HG03135 (cell line): ENCODE results near the gene TSEN54.
"Not testable (repeated sequence)": the region's sequence is repeated elsewhere in the genome, so short reads cannot be mapped to it uniquely, and the experiment has no call there.

Experiments
- ATAC-seq: cut with Tn5 transposase; IDR thresholded peaks from one replicate; pipeline ENCODE4 v1.9.1; 2021; ENCODE audit warnings: mild to moderate bottlenecking, moderate library complexity; ENCODE audit not compliant: unreplicated experiment

Gene TSEN54

DNA sequence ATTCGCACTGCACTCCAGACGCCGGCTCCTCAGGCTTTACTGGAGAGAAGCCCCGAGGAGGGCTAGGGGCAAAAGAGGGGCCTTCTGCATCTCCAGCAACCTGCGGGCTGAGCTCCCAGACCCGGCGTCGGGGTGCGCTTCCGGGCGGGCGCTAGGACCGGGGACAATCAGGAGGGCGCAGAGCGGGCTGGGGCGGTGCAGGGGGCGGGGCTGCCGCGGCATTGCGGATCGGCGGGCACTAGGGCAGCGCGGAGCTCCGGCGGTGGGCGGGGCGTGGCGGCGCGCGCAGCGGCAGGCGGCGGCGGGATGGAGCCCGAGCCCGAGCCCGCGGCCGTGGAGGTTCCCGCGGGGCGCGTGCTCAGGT lies at the start of gene TSEN54:
TSEN54 (plus strand) TSS at position 274 of the 364 bp plus-strand sequence; CDS start at position 307, 33 bp downstream.
- peak; percentile 57 for ATAC-seq

DNA sequence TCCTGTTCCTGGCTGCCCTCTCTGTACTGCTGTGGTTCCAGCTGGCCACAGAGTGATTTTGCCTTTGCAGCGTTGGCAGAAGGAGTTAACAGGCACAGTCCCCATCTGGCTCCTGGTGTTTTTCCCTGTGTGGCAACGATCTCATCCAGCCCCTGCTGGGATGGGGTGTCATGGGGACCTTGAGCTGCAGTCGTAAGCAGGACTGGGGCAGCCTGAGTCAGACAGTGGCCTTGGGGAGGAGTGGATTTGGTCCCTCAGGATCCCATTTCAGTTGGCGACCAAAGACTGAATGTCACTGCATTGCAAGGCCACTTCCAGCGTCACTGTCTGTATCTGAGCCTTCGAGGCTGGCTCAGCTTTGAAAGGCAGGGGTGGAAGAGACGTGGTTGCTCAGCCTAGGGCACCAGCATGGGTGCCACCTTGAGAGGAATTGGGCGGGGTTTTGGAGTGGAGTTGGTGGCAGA lies 48.0 kb upstream of the TSEN54 start:
- no peak for ATAC-seq

DNA sequence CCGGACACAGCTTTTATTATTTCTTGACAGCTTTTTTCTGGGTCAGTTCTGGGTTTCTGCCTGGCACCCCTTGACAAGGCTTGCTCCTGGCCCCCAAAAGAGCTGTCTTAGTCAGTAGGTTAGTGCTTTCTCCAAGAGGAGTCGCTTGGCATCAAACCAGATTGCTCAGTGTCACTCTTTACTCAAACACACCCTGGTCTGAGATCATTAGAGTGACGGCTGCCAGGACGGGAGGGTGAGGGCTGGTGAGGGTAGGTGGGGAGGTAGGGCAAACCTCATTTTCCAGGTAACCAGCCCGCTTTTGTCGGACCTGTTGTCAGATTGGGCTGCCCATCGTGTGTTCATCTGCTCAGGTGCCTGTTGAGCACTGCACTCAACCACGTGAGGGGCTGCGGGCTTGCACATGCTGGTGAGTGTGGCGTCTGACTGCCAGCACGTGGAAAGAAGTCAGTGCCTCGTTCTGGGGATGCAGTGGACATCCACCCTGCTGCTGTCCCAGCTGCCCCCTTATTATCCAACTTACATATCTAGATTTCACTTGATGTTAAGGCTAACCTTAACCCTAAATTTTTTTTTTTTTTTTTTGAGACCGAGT lies 47.5 kb upstream of the TSEN54 start:
- ATAC-seq, result no peak

DNA sequence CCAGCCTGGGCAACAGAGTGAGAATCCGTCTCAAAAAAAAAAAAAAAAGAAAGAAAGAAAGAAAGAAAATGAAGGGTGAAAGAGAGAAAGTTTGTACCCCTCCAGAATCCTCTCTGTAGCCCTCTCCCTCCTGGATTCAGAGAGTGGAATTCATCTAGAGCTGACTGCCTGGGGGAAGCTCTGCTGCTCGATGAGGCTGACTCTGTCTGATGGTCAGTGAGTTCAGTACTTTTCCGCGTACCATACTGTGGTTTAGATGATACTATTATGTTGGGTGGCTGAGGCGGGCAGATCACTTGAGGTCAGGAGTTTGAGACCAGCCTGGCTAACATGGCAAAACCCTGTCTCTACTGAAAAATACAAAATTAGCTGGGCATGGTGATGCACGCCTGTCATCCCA lies 45.1 kb upstream of the TSEN54 start:
- no peak for ATAC-seq

DNA sequence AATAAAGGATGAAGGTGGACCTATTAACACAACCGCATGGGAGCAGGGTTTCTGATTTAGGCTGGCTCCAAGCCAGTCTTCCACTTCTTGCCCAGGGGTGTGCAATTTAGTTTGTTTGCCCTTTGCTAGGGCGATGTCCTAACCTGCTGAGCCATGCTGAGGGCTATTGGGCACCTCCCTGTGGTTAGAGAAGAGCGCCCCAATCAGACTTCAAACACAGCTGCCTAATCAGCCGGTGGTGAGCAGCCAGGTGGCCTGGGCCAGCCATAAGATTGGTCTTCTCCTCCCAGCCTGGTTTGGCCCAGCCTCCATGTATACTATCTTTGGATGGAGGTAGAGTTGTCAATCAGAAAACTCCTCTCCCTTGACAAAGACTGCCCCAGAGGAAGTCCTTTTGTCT lies 44.2 kb upstream of the TSEN54 start:
- ATAC-seq, result no peak

DNA sequence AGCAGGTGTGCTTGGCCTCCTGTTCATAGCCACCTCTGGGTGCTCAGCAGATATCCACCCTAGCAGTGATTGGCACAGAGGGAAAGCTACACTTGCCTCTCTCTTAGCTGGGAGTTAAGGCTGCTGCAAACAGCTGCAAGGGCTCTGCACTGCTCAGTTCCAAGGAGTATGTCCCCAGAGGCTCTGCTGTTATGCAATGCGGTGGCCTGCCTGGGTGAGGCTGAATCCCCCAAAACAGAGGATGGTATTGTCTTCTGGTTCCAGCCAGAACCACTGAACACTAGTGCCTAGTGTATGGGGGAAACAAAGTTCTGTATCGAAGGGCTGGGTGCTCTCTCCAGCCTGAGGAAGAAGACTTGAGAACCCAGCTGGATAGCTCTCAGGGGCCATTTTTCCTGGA lies 43.1 kb upstream of the TSEN54 start:
- ATAC-seq, result no peak

DNA sequence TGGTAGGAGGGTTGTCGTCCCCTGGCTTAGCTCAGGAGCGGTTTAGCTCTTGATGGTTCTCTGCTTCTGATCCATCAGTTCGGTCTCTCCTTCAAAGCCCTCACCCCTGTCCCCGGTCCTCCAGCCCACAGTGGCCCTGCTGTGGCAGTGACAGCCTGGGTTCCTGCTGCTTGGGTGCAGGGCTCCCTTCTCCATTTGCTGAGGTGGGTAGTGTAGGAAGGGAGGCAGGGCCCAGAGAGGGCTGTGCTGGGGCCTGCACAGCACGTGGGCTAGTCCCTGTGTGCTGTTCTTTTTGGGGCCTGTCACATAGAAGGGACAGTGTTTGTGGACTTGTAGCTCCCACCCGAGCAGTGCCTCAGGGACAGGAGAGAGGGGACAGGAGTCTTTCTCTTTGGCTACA lies 41.6 kb upstream of the TSEN54 start:
- no peak for ATAC-seq

DNA sequence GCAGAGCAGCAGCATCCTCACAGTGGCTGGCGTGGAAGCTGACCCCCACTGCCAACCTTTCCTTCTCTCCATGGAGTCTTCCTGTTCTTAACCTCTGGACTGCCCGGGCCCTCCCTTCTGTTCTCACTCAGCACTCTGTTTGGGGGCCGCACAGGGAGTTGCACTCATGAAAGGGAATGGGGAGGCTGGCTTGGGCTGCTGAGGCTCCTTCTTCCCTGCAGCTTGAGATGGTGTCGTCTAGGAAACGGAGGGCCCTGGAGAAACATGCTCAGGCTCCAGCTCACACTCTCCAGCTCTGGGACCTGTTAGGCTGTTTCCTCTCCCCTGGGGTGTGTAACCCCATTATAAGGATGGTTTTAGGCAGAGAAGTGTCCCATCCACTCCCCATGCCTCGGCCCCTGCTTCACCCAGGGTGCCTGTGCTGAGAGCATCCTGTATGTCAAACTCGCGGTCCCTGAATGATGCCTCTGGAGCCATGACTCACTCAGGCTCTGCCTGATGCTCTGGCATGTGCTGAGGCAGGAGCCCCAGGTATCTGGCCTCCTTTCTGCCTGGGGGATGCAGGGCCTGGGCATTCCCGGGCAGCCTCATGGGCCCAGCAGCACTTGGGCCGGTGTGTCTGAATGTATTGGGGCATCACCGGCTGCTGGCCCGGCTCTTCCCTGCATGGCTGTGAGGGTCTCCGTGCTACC lies 41.0 kb upstream of the TSEN54 start:
- no peak for ATAC-seq

DNA sequence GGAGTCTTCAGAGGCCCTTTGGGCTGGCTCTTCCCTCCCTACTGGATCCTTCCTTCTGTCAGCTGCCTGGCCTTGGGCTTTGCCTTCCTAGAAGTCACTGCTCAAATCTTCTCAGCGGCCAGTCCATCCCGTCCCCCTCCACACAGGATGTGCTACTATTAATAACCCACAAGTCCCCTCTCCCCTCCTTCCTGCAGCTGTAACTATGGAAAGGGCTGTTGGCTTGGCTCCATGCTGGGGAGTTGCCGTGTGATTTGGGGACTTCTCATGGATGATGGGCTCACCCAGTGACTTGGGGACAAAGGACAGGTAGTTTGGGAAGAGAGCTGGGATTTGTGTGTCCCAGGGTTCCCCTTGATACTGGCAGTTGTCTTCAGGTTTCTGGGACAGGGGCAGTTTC lies 40.5 kb upstream of the TSEN54 start:
- no peak for ATAC-seq

DNA sequence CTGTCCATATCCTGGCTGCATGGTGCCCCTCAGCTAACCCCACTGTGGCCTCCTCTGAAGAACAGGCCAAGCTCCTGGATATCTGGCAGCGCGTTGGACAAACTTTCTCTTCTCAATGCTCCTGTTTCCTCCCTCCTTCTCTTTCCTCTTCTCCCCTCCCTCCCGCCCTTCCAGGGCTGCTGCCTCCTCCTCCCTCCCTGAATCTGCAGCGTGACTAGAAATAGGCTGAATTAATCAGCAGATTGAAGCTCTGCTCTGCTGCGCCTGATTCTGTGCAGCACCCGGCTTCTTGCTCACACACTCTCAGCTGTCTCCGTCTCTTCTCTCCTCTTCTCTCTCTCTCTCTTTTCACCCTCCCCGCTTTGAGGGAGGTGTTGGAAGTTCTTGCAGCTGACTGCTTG lies 40.1 kb upstream of the TSEN54 start:
- no peak for ATAC-seq

DNA sequence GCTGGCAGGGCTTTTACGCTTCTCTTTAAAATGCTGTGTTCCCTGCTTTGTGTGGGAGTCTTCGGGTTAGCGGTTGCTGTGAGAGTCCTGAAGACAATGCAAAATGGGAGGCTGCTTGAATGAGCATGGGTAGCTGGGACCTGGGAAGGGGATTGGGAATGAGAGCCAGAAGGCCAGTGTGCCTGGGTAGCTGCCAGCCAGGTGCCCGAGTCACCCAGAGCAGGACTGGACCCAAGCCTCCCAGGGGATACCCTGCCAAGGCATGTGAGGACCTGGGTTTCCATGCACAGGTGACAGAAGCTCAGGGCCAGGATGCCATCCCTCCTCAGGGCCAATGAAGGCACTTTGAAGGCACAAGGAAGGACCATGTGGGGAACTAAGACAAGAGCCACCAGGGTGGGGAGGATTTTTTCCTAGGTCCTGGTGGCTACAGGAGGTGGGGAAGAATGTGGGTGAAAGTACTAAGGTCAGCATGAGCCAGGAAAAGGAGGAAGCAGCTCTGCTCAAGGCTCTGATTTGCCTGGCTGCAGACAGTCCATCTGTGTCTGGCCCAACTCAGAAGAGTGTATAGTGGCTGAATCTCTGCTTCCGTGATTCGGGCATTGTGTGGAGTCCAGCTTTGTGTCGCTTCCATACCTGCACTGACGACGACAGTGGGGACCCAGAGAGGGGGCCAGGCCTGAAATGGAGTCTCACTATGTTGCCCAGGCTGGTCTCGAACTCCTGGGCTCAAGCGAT lies 39.4 kb upstream of the TSEN54 start:
- ATAC-seq, result no peak

DNA sequence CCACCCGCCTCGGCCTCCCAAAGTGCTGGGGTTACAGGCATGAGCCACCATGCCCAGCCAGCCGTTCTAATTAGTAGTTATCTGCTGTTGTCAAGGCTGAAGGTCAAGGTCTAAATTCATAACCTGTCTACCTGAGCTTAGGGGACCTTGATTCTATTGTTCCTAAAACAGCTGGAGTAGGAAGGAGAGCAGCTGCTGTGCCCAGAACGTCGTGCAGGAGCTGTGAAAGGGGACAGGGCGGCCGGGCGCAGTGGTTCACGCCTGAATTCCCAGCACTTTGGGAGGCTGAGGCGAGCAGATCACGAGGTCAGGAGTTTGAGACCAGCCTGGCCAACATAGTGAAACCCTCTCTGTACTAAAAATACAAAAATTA lies 38.9 kb upstream of the TSEN54 start:
- ATAC-seq, result not testable (repeated sequence)

DNA sequence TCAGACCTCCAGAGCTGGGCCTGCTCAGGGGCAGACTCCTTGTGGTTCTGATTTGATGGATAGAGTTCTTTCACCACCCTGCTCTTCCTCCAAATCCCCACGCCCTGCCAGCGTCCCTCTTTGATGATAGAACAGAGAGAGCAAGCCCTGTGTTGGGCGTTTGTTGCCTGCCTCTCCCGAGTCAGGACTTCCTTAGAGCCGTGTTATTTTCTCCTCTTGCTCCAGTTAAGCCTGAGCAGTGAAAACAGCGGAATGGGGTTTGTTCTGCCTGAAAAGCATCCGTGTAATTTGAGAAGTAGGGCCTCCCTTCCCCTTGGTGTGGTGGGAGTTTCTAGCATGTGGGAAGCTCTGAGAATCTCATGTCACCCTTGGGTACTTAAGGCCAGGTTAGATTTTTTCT lies 37.8 kb upstream of the TSEN54 start:
- no peak for ATAC-seq

DNA sequence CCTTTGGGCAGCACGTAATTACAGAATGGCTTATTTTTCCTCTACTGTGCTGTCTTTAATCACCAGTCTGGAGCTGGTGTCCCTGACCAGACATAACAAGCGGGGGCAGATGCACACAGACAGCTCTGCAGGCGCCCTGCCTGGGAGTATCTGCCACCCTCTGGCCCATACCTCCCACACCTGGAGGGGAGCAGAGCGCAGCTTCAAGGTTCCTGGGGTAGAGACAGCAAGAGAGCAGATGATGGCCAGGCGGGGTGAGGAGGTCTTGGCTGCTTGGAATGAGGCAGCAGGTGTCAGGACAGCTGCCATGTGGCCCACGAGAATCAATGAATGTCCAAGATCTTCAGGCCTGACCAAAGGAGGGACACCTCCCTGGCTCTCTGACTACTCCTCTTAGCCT lies 36.0 kb upstream of the TSEN54 start:
- no peak for ATAC-seq

DNA sequence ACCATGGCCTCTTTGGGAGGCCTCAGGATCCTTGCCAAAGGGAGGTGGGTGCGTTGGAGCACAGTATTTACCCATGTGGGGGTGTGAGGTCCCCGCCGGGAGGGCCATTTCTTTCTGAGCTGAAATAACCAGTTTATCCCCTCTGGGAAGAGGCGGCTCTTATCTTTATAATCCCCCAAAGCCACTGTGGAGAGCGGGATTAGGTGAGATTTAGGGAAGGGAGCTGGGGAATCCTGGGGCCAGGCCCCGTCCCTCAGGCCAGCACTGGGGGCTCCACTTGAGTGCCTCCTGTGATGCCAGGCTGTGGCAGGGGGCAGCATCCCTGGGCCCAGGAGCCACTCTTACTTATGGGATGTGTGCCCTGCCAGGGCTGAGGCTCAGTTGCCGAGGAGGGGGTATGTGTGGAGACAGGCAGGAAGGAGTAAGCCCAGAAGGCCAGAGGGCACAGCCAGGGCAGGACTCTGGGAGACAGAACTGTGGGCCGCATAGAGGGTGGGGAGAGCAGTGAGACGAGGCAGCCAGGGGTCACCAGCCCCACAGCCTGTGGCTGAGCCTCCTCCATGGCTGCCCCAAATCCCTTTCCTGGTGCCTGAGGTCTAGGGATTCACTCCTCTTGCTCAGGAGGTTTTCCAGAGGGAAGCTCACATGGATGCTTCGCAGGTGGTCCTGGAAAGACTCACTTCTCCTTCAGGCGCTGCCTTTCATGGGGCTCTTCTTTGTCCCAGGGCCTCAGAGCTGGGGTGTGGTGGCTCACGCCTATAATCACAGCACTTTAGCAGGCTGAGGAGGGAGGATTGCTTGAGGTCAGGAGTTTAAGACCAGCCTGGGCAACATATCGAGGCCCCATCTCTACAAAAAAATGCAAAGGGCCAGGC lies 34.9 kb upstream of the TSEN54 start:
- no peak for ATAC-seq

DNA sequence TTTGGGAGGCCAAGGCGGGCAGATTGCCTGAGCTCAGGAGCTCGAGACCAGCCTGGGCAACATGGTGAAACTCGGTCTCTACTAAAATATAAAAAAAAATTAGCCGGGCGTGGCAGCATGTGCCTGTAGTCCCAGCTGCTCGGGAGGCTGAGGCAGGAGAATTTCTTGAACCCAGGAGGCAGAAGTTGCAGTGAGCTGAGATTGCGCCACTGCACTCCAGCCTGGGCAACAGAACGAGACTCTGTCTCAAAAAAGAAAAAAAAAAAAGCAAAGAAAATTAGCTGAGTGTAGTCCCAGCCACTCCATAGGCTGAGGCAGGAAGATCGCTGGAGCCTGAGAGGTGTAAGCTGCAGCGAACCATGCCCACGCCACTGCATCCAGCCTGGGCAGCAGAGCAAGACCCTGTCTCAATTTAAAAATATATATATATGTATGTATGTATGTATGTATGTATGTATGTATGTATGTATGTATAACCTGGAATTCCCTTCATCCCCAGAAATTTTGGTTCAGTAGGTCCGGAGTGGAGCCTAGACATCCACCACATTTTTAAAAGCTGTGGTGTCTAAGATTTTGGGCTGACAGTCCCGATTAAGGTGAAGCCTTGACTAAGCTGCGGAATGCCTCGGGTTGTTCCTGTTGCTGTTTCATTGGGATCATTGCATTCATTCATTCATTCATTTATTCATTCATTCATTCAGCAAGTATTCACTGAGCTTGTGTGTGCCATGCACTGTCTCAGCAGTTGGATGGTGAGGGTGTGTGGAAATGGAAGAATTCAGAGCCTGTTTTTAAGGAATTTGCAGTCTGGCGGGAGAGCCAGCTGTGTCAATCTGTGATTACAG lies 34.0 kb upstream of the TSEN54 start:
- ATAC-seq, result no peak

DNA sequence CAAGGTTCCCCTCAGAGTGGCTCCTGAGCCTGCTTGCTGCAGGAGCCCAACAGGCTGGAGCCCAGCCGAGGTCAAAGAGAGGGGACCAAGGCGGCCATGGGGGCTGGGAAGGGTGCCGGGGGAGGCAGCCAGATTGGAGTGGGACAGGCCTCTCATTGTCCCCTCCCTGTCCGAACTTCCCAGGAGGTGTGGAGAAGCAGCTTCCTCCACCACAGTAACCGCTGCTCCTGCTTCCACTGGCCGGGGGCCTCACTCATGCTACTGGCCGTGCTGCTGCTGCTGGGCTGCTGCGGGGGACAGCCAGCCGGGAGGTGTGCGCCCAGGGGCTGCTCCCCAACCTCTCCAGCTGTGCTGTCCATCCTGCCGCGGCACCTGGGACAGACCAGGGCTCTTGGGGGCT lies 30.6 kb upstream of the TSEN54 start:
- ATAC-seq, result no peak

DNA sequence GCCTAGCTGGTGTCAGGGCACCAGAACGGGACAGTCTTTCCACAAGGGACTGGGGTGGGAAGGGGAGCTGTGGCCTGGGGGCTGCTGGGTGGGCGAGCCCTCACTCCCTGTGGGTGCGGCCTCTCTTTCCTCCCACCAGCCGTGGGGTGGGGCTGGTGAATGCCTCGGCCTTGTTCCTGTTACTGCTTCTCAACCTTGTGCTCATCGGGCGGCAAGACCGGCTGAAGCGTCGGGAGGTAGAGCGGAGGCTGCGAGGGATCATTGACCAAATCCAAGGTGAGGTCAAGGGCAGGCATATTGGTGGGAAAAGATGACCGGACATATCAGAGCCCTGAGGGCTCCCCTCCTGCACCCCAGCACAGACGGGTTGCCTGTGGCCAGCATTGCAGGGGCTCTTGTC lies 30.2 kb upstream of the TSEN54 start:
- no peak for ATAC-seq

DNA sequence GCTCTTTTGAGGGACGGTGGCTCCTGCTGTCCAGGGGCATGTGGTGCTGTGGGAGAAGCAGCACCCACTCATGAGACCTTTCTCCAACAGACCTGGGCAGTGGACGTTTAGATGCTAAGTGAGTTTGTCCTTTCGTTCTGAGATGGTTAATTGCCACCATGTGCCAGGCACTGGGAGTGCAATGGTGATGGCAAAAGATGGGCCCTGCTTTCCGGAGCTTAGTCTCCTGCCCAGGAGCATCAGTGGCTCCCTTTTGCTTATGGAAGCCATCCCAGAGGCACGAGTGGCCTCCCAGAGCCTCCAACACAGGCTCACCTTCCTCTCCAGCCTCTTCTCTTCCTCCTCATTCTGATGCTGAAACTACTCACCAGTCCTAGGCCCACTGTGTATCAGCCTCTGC lies 29.4 kb upstream of the TSEN54 start:
- no peak for ATAC-seq

DNA sequence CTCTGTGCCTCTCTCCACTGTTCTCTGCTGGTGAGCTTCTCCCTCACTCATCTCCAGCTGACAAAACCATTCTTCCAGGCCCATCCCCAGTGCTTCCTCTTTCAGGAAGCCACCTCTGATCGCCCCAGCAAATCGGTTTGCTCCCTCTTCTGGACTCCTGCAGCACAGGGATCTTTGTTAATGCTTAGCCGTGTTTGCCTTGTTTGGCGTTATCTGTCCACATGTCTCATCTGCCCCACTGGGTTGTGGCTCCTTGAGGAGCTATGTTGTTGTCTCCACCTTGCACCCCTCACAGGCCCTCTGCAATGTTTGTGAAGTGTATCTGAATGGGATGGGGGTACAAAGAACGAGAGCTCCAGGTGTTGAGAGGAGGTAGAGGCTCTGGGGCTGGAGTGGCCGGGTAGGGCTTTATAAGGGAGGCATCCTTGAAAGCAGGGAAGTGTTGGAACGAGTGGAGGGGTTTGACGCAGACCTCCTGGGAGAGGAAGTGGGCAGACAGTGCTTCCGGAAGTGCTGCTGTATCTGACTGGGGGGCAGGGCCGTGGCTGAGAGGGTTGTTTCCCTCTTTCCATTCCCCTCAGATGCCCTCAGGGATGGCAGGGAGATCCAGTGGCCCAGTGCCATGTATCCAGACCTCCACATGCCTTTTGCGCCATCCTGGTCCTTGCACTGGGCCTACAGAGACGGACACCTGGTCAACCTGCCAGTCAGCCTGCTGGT lies 28.8 kb upstream of the TSEN54 start:
- ATAC-seq, result no peak
